K562 (cell line): ENCODE measurements around the gene HNRNPCL1. TPM values are rescaled to one million over a fixed set of nuclear protein-coding genes. Genes with fewer than 3 reads are reported as not detected.
A peak's percentile ranks its signal among the peaks of the same experiment; 100 is the strongest.

ENCODE experiments used
- C11orf30 ChIP-seq: fragments of 450-650 bp; IDR thresholded peaks from 2 replicates; pipeline ENCODE4 v1.6.1; 2016; ENCODE audit warnings: low read depth, mild to moderate bottlenecking
- CBX3 ChIP-seq, 2 experiments: IDR thresholded peaks; 1 replicate in 1 of 2; 2 replicates in 1 of 2; pipeline ENCODE4 v1.6.1; 2012; ENCODE audit warnings: inconsistent platforms in 2 of 2, low read length in 2 of 2, borderline replicate concordance in 1 of 2, control low read depth in 1 of 2
- EP300 ChIP-seq: IDR thresholded peaks from 2 replicates; pipeline ENCODE4 v1.6.1; 2012; ENCODE audit warnings: low read length, improper control_type of control experiment
- RBBP5 ChIP-seq: fragments of 200-600 bp; sonication (generic); IDR thresholded peaks from 2 replicates; pipeline ENCODE4 v1.6.1; 2012; ENCODE audit warnings: borderline replicate concordance, mild to moderate bottlenecking, low read length, control low read depth, inconsistent platforms; ENCODE audit not compliant: insufficient read depth, poor library complexity, severe bottlenecking
- SNIP1 ChIP-seq: fragments of 450-650 bp; IDR thresholded peaks from 2 replicates; pipeline ENCODE4 v1.7.1; 2017; ENCODE audit warnings: low read depth, mild to moderate bottlenecking
- SOX6 ChIP-seq: fragments of 450-650 bp; IDR thresholded peaks from 2 replicates; pipeline ENCODE4 v1.6.1; 2014; ENCODE audit warnings: mild to moderate bottlenecking
- polyA plus RNA-seq, 8 experiments: library from polyadenylated mRNA; depleted of rRNA in 4 of 8; stranded (reverse) in 5 of 8; unstranded in 3 of 8; fragments of >200 nt; fragmentation: Nextera tagmentation in 2 of 8; fragmentation: Illumina TruSeq in 1 of 8; extraction: Ambion mirVana in 2 of 8; extraction: Trizol in 1 of 8; gene quantifications; 2 replicates each; pipeline versions ENCODE4 v1.2.1 to v1.2.3, GENCODE V29; 2011 to 2014; ENCODE audit warnings: inconsistent platforms in 1 of 8, missing spikeins in 1 of 8
- total RNA-seq, 7 experiments: library from RNA; depleted of rRNA in 6 of 7; stranded (reverse); fragments of >200 nt in 6 of 7; fragmentation: Illumina TruSeq in 2 of 7; extraction: Trizol in 2 of 7; gene quantifications; 2 replicates each; pipeline versions ENCODE4 v1.2.1 to v1.2.3, GENCODE V29; 2011 to 2021; ENCODE audit warnings: low replicate concordance in 1 of 7
- TF ChIP-seq, protein P1 (sequence below): fragments of 250-450 bp; sonication (Bioruptor Pico); IDR thresholded peaks from 2 replicates; pipeline ENCODE4 v1.5.0; 2022; ENCODE audit warnings: mild to moderate bottlenecking
- TF ChIP-seq, protein P2 (sequence below): sonication (generic); formaldehyde crosslinking; IDR thresholded peaks from 2 replicates; pipeline ENCODE4 v1.8.0; 2022; ENCODE audit warnings: mild to moderate bottlenecking, missing genetic modification reagents
- TF ChIP-seq, protein P3 (sequence below): sonication (generic); formaldehyde crosslinking; IDR thresholded peaks from 2 replicates; pipeline ENCODE4 v1.9.0; 2022; ENCODE audit warnings: mild to moderate bottlenecking, missing genetic modification reagents
- TF ChIP-seq, protein P4 (sequence below): IDR thresholded peaks from 2 replicates; pipeline ENCODE4 v1.6.1; 2011; ENCODE audit warnings: borderline replicate concordance, low read depth, mild to moderate bottlenecking, moderate library complexity, low read length; ENCODE audit not compliant: insufficient read depth, poor library complexity, severe bottlenecking
- TF ChIP-seq, protein P5 (sequence below), 2 experiments: fragments of 450-650 bp; formaldehyde crosslinking in 1 of 2; IDR thresholded peaks; 2 replicates each; pipeline versions ENCODE4 v1.4.0 to v1.6.1; 2014 to 2020; ENCODE audit warnings: mild to moderate bottlenecking in 2 of 2, borderline replicate concordance in 1 of 2, low read depth in 1 of 2

The HNRNPCL1 gene
- total and polyA plus RNA-seq, 9 of the 15 experiments (the other 6 are each of a cell fraction or from before 2014, with no cell fraction given): 0.08 TPM; not detected in 8

DNA sequence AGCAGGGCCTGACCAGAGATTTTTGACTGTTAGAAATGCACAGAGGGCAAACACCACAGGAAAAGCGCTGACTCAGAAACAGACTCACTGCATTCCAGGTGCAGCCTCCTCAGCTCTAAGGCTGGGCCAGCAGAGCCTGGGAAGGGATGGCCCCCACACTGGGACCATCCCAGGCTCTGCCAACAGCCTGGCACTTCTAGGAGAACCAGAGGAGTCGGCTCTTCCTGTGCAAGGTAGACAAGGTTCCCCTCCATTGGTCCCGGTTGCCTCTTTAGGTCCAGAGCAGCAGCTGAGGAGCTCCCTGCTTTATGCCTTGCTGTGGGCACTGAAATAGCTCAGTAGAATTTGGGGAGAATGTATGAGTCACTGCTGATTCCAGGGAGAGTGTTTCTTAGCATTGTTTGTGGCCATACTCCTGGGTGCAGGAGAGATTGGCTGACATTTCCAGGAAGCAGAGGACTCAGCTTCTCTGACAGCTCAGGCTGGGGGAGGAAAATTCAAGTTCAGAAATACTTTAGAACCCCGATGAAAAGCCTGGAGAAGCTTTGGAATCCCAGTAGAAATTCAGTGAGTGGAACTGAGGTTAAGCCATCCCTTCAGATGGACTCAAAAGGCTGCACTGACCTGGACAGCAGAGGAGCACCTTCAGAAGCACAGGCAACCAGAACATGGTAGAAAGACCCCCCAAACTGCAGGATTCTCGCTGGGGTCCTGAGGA, 37.7 kb downstream of the HNRNPCL1 start (continued):
- TF ChIP-seq, protein P1, sequence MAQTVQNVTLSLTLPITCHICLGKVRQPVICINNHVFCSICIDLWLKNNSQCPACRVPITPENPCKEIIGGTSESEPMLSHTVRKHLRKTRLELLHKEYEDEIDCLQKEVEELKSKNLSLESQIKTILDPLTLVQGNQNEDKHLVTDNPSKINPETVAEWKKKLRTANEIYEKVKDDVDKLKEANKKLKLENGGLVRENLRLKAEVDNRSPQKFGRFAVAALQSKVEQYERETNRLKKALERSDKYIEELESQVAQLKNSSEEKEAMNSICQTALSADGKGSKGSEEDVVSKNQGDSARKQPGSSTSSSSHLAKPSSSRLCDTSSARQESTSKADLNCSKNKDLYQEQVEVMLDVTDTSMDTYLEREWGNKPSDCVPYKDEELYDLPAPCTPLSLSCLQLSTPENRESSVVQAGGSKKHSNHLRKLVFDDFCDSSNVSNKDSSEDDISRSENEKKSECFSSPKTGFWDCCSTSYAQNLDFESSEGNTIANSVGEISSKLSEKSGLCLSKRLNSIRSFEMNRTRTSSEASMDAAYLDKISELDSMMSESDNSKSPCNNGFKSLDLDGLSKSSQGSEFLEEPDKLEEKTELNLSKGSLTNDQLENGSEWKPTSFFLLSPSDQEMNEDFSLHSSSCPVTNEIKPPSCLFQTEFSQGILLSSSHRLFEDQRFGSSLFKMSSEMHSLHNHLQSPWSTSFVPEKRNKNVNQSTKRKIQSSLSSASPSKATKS: no peak
- TF ChIP-seq CBX3 (IDR thresholded peaks at IDR 0.05; ENCODE audit: borderline replicate concordance in 1 of 2, low read length in 2 of 2) (no peak), RBBP5 (peak; percentile 56), EP300 (peak; percentile 12; the same call in 1 of the 2 replicates), SOX6 (0 out of 2 replicates have a peak, but pooled peaks have one; percentile 57), C11orf30 (peak; percentile 94), SNIP1 (no peak)
- TF ChIP-seq, protein P2, sequence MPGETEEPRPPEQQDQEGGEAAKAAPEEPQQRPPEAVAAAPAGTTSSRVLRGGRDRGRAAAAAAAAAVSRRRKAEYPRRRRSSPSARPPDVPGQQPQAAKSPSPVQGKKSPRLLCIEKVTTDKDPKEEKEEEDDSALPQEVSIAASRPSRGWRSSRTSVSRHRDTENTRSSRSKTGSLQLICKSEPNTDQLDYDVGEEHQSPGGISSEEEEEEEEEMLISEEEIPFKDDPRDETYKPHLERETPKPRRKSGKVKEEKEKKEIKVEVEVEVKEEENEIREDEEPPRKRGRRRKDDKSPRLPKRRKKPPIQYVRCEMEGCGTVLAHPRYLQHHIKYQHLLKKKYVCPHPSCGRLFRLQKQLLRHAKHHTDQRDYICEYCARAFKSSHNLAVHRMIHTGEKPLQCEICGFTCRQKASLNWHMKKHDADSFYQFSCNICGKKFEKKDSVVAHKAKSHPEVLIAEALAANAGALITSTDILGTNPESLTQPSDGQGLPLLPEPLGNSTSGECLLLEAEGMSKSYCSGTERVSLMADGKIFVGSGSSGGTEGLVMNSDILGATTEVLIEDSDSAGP: no peak
- TF ChIP-seq, protein P3, sequence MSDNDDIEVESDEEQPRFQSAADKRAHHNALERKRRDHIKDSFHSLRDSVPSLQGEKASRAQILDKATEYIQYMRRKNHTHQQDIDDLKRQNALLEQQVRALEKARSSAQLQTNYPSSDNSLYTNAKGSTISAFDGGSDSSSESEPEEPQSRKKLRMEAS (CRISPR knock-in tag): no peak
- TF ChIP-seq, protein P4, sequence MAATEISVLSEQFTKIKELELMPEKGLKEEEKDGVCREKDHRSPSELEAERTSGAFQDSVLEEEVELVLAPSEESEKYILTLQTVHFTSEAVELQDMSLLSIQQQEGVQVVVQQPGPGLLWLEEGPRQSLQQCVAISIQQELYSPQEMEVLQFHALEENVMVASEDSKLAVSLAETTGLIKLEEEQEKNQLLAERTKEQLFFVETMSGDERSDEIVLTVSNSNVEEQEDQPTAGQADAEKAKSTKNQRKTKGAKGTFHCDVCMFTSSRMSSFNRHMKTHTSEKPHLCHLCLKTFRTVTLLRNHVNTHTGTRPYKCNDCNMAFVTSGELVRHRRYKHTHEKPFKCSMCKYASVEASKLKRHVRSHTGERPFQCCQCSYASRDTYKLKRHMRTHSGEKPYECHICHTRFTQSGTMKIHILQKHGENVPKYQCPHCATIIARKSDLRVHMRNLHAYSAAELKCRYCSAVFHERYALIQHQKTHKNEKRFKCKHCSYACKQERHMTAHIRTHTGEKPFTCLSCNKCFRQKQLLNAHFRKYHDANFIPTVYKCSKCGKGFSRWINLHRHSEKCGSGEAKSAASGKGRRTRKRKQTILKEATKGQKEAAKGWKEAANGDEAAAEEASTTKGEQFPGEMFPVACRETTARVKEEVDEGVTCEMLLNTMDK: no peak
- TF ChIP-seq, protein P5, sequence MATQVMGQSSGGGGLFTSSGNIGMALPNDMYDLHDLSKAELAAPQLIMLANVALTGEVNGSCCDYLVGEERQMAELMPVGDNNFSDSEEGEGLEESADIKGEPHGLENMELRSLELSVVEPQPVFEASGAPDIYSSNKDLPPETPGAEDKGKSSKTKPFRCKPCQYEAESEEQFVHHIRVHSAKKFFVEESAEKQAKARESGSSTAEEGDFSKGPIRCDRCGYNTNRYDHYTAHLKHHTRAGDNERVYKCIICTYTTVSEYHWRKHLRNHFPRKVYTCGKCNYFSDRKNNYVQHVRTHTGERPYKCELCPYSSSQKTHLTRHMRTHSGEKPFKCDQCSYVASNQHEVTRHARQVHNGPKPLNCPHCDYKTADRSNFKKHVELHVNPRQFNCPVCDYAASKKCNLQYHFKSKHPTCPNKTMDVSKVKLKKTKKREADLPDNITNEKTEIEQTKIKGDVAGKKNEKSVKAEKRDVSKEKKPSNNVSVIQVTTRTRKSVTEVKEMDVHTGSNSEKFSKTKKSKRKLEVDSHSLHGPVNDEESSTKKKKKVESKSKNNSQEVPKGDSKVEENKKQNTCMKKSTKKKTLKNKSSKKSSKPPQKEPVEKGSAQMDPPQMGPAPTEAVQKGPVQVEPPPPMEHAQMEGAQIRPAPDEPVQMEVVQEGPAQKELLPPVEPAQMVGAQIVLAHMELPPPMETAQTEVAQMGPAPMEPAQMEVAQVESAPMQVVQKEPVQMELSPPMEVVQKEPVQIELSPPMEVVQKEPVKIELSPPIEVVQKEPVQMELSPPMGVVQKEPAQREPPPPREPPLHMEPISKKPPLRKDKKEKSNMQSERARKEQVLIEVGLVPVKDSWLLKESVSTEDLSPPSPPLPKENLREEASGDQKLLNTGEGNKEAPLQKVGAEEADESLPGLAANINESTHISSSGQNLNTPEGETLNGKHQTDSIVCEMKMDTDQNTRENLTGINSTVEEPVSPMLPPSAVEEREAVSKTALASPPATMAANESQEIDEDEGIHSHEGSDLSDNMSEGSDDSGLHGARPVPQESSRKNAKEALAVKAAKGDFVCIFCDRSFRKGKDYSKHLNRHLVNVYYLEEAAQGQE (IDR thresholded peaks at IDR 0.05; ENCODE audit: borderline replicate concordance): no peak
- TF ChIP-seq, protein P5 (CRISPR knock-in tag; IDR thresholded peaks at IDR 0.05; ENCODE audit: low read depth): no peak
